NB4 (cell line): ENCODE data around the gene CTCFL.
"Not testable (repeated sequence)": the region's sequence is repeated elsewhere in the genome, so short reads cannot be mapped to it uniquely, and the experiment has no call there.

ENCODE experiments used
- DNase-seq: peaks from one replicate; pipeline ENCODE4 v3.0.0; 2010; ENCODE audit warnings: low read depth
- H3K4me3 ChIP-seq: one replicate; pipeline ENCODE4 v1.5.1; 2011; ENCODE audit warnings: mild to moderate bottlenecking, low read depth, low read length, moderate library complexity
- MYC ChIP-seq: IDR thresholded peaks from 2 replicates; pipeline ENCODE4 v1.6.1; 2011; ENCODE audit warnings: low read depth, low read length
- POLR2A ChIP-seq: IDR thresholded peaks from 2 replicates; pipeline ENCODE4 v1.6.1; 2011; ENCODE audit warnings: mild to moderate bottlenecking; ENCODE audit not compliant: insufficient read length; ENCODE audit errors: extremely low read depth
- TF ChIP-seq, protein P1 (sequence below): IDR thresholded peaks from one replicate; pipeline ENCODE4 v1.5.1; 2012; ENCODE audit warnings: low read depth, low read length
- TF ChIP-seq, protein P2 (sequence below): IDR thresholded peaks from 2 replicates; pipeline ENCODE4 v1.6.1; 2011; ENCODE audit warnings: low read depth, low read length

CTCFL gene

DNA sequence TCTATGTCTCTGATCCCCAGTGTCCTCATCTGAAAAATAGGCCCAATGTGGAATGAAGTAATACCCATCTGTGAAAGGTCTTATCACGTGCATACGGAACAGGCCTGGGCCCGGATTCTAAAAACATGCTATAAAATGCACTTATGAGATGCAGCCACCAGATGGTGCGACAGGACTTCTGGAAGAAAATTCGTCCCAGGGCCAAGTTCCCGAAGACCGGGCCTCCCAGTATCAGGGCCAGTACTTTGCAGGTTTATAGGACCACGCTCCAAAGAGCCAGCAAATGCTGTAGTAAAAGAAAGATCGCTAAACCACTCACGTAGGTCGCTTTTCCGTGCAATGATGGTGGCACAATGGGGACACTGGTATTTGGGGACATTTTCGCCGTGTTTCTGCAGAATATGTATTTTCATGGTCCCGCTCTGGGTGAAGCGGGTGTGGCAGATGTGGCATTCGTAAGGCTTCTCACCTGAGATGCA lies 10.6 kb downstream of the CTCFL start:
- no peak overlapping the region for H3K4me3 ChIP-seq
- DNase-seq = peak; percentile 61
- TF ChIP-seq MYC (no peak), POLR2A (no peak)
- TF ChIP-seq, protein P1, sequence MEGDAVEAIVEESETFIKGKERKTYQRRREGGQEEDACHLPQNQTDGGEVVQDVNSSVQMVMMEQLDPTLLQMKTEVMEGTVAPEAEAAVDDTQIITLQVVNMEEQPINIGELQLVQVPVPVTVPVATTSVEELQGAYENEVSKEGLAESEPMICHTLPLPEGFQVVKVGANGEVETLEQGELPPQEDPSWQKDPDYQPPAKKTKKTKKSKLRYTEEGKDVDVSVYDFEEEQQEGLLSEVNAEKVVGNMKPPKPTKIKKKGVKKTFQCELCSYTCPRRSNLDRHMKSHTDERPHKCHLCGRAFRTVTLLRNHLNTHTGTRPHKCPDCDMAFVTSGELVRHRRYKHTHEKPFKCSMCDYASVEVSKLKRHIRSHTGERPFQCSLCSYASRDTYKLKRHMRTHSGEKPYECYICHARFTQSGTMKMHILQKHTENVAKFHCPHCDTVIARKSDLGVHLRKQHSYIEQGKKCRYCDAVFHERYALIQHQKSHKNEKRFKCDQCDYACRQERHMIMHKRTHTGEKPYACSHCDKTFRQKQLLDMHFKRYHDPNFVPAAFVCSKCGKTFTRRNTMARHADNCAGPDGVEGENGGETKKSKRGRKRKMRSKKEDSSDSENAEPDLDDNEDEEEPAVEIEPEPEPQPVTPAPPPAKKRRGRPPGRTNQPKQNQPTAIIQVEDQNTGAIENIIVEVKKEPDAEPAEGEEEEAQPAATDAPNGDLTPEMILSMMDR = peak; percentile 67
- TF ChIP-seq, protein P2, sequence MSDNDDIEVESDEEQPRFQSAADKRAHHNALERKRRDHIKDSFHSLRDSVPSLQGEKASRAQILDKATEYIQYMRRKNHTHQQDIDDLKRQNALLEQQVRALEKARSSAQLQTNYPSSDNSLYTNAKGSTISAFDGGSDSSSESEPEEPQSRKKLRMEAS = peak; percentile 63

DNA sequence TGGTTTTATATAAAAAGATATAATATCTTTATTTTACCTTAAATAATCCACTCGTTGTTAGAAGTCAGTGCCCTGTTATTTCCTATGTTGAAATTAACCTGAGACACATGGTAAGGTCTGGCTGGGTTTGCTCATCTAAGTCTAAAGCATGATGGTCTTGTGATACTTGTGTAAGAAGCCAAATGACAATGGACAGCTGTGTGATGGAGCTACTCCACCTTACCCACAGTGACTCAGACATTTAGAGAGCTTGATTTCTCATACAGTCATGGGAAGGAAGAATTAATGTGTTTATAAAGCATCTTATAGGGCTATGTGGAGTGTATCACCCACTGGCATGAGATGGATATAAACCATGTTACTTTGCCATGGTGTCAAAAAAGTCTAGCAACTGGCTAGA lies 11.7 kb downstream of the CTCFL start:
- no peak overlapping the region for H3K4me3 ChIP-seq
- TF ChIP-seq, protein P2 = no peak
- TF ChIP-seq POLR2A = no peak
- TF ChIP-seq MYC = no peak
- TF ChIP-seq, protein P1 = no peak
- DNase-seq = no peak

DNA sequence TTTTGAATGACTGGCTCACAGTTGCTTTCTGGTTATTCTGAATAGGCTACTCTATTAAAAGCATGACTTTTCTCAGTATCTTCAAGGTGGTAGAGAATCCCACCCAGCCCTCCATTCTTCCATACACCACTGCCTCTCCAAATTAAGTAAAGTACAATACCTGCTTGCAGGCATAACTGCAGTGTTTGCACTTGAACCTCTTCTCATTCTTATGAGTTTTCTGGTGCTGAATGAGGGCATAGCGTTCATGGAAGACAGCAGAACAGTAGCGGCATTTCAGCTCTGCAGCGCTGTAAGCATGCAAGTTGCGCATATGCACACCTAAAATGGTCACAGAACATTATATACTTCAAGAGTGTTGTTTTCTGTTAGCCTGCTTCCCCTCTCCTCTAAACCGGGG lies 12.5 kb downstream of the CTCFL start:
- H3K4me3 ChIP-seq = no peak overlapping the region
- TF ChIP-seq POLR2A = no peak
- no peak for TF ChIP-seq MYC
- TF ChIP-seq, protein P1 = no peak
- TF ChIP-seq, protein P2 = no peak
- no peak for DNase-seq

DNA sequence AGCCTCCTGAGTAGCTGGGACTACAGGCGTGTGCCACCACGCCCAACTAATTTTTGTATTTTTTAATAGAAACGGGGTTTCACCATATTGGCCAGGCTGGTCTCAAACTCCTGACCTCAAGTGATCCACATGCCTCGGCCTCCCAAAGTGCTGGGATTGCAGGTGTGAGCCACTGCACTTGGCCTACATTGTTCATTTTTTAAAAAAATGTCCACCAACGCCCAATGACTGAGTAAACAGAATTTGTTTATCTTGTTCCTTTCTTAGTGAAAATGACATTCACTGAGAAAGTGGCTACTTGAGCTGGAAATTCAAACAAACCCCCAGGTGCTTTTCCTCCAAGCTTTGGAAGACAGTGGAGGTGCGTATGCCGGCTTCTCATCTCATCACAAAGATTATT lies 13.2 kb downstream of the CTCFL start:
- not testable (repeated sequence) for H3K4me3 ChIP-seq, DNase-seq

DNA sequence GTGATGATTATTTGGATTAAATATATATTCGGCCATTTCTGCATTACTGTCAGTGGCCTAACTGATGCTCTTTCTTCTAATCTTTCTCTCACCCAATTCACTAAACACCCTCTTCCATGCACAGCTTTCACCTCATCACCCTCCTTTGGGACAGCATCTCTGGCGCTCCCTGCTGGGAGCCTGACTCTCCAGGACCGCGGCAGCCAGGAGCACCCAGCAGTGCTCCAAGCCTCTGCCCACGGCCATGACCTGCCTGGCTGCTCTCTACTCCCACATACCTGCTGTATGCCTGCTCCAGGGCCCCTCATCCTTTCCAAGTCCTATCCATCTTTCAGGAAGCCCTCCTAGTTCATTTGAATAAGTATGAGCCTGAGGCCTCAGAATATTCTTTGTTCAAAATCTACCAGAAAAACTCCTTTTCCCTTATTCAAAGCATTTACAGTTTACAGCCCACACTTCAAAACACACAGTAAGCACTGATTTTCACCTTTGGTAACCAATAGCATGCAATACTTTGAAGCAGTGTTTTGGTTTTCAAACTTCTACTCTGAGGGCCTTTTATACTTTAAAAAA lies 15.2 kb downstream of the CTCFL start:
- peak; percentile 65 for DNase-seq
- TF ChIP-seq, protein P1 = peak; percentile 74
- TF ChIP-seq POLR2A = no peak
- H3K4me3 ChIP-seq = no peak overlapping the region

DNA sequence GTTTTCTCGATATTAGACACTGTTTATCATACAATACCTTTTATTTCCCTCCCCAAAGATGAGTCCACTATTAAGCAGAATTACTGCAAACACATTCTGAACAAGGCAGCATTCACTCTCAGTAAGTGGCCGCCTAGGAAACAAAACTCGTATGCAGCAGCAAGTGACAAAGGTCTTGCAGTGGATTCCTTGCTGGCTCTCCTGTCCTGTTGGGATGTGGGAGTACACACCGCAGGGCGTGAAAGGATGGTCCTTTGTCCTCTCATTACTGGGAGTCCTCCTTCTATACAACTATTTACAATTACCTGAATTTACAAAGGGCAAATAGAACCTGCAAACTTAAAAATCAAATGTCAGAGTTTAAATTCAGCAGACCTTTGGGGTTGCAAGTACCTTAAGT lies 16.1 kb downstream of the CTCFL start:
- no peak for DNase-seq
- TF ChIP-seq, protein P2 = no peak
- no peak for TF ChIP-seq POLR2A
- no peak for TF ChIP-seq MYC
- TF ChIP-seq, protein P1 = no peak
- H3K4me3 ChIP-seq = no peak overlapping the region
